ENCODE data around the gene PCDH15.

GRCh38 chr10:54130394-54130793, 670.6 kb downstream of the PCDH15 start:
- TF ChIP-seq POLR2A (IDR thresholded peaks at IDR 0.05) (no peak), CTCF (IDR thresholded peaks at IDR 0.05) (no peak)
